Activated T-helper 2 cell treated with anti-CD3 and anti-CD28 coated beads, Interferon-gamma antibody, Interleukin-2, Interleukin-4, amounts not matched to agents 10 μg/mL and 5 μg/mL and 100 μg/mL, durations not matched to agents 14 hours and 24 hours and 36 hours (primary cell): ENCODE results near the gene ACACA. TPM values are rescaled to one million over a fixed set of nuclear protein-coding genes. Genes with fewer than 3 reads are reported as not detected.
A peak's percentile ranks its signal among the peaks of the same experiment; 100 is the strongest.

ENCODE experiments used
- DNase-seq: peaks from one replicate; pipeline ENCODE4 v3.0.0; 2021; ENCODE audit warnings: low spot score
- H3K27ac Mint-ChIP-seq: one replicate; pipeline ENCODE4 v1.8.0; 2021; ENCODE audit warnings: mixed read lengths
- H3K27me3 Mint-ChIP-seq: one replicate; pipeline ENCODE4 v1.8.0; 2021; ENCODE audit warnings: low read depth, mixed read lengths
- H3K36me3 Mint-ChIP-seq: one replicate; pipeline ENCODE4 v1.8.0; 2021; ENCODE audit warnings: low read depth, mixed read lengths
- H3K4me1 Mint-ChIP-seq: one replicate; pipeline ENCODE4 v1.8.0; 2021; ENCODE audit warnings: low read depth, mixed read lengths
- H3K4me3 Mint-ChIP-seq: one replicate; pipeline ENCODE4 v1.8.0; 2021; ENCODE audit warnings: low read depth, mild to moderate bottlenecking, moderate library complexity, mixed read lengths
- H3K9me3 Mint-ChIP-seq: one replicate; pipeline ENCODE4 v1.8.0; 2021; ENCODE audit warnings: mixed read lengths
- intact Hi-C: fragments of 100-400 bp; cut with micrococcal nuclease; formaldehyde crosslinking; loops from one replicate; pipeline ENCODE4 v1.15.1; 2023
- total RNA-seq: library from RNA; stranded (reverse); gene quantifications from 2 replicates; pipeline ENCODE4 v1.2.3, GENCODE V29; 2022

The ACACA gene
- total RNA-seq, 1 donor from 2014 or later = 109 TPM

DNA sequence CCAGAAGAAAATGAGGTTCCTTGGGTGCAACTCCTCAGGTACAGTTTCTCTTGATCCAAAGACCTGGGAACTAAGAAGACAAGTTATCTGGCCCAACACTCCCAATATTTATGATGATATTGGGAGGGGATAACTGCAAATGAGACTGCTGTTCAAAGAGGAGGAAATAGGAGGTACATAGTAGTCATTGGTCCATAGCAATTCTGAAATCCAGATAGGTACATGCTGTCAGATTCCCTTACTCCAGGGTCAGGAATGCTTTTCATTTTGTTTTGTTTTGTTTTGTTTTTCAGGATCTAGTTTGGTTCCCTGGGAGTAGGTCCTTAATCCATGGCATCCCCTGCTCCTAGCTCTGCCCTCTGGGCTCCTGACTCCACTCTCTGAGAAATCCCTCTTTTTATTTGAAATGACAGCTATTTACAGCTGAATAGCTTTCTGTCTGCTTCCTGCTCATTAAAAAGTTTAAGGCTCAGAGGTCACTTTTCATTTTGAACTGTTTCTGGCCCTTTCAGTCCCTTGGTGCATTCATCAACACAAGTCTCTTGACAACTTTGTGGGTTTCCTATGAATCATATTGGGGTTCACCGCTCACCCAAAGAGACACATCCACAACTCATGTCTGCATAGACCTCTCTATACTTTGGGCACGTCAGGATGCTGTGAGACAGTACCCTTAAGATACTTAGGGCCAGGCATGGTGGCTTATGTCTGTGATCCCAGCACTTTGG, 141.0 kb downstream of the ACACA start:
- Mint-ChIP-seq H3K27ac (peak overlapping the region; percentile 15), H3K27me3 (no peaks in the 10 kb centered on the region), H3K4me3 (no peak overlapping the region), H3K4me1 (peaks cover 14% of the 10 kb centered on the region), H3K36me3 (peaks cover 88% of the 10 kb centered on the region), H3K9me3 (peaks cover 22% of the 10 kb centered on the region)
- DNase-seq = no peak
- intact Hi-C loops = no loop called here

DNA sequence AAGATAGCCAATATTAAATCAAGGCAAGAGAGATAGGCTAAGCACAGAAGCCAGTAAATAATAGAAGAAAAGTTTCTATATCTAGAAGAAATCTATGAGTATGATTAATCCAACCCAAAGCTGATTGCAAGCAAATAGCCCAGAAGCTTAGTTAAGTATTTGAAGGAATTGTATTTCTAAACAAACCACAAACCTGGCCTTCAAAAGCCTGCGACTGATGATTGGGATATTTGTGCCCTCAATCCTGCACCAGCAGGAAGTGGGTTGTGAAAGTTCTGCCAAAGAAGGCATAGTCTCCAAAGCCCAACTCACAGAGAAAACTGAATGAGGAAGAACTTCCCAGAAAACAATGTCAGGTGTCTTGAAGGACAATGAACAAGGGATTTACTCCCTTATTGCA, 145.3 kb downstream of the ACACA start:
- no peak for DNase-seq
- intact Hi-C loops = no loop called here
- H3K27ac Mint-ChIP-seq = no peak overlapping the region
- H3K36me3 Mint-ChIP-seq = peaks cover 66% of the 10 kb centered on the region
- peaks cover 9% of the 10 kb centered on the region for H3K9me3 Mint-ChIP-seq
- H3K4me1 Mint-ChIP-seq = peaks cover 16% of the 10 kb centered on the region
- H3K4me3 Mint-ChIP-seq = no peak overlapping the region
- no peaks in the 10 kb centered on the region for H3K27me3 Mint-ChIP-seq

DNA sequence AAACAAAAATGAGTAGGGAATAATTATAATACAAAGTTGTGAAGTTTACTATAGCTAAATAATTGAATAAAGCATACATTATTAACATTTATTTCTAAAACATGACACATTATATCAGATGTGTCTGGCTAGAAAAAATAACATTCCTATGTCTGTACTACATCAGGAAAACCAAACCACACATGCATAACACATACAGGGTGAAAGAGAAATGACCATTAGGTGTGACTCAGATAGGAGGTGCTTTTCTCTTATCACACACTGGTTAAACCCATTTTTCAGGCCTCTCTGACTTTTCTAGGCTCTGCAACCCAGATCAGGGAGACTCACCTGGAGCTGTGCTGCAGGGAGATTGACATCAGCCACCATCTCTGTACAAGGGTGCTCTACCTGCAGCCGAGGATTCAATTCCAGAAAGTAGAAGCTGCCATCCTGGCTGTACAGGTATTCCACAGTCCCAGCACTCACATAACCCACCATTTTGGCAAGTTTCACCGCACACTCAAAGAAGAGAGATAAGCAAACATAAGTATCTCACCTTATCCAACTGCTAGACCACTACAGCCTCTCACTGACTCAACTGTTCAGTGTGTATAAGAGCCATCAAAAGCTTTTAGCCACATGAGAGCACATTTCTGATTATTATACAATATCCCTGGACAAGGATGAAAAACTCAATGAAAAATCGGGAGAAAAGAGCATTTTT, 147.5 kb downstream of the ACACA start:
- Mint-ChIP-seq H3K4me3 (no peak overlapping the region), H3K4me1 (peaks cover 4% of the 10 kb centered on the region), H3K27ac (no peak overlapping the region), H3K36me3 (peaks cover 53% of the 10 kb centered on the region), H3K9me3 (no peaks in the 10 kb centered on the region), H3K27me3 (no peaks in the 10 kb centered on the region)
- intact Hi-C loops = no loop called here
- no peak for DNase-seq

- no peaks in the 10 kb centered on the region for H3K9me3 Mint-ChIP-seq
- H3K4me3 Mint-ChIP-seq = no peak overlapping the region
- no peaks in the 10 kb centered on the region for H3K27me3 Mint-ChIP-seq
- no peak for DNase-seq
- H3K27ac Mint-ChIP-seq = no peak overlapping the region
- intact Hi-C loops = no loop called here
- H3K36me3 Mint-ChIP-seq = peaks cover 43% of the 10 kb centered on the region
- H3K4me1 Mint-ChIP-seq = peaks cover 2% of the 10 kb centered on the region
These were observed 150.0 kb downstream of the ACACA start for GRCh38 chr17:37256627-37257026.

DNA sequence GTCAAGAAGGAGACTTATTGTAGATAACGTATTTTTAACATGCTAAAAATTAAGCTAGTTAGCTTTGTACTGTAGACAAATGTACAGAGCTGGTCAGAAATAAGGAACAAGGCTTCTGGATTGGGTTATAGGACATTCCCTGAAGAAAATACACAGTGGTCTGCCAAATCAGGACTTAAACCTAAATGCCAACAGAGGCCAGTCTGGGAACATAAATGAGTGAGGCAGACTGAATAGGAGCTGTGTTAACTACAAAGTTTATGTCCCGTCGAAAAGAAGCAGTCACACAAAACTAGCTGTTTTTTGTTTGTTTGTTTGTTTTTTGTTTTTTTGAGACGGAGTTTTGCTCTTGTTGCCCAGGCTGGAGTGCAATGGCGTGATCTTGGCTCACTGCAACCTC, 151.2 kb downstream of the ACACA start:
- H3K27me3 Mint-ChIP-seq = no peaks in the 10 kb centered on the region
- no peak overlapping the region for H3K4me3 Mint-ChIP-seq
- H3K9me3 Mint-ChIP-seq = no peaks in the 10 kb centered on the region
- peaks cover under 1% of the 10 kb centered on the region for H3K4me1 Mint-ChIP-seq
- DNase-seq = no peak
- intact Hi-C loops = no loop called here
- H3K36me3 Mint-ChIP-seq = peaks cover 48% of the 10 kb centered on the region
- H3K27ac Mint-ChIP-seq = no peak overlapping the region

- Mint-ChIP-seq H3K36me3 (peaks cover 71% of the 10 kb centered on the region), H3K27ac (no peak overlapping the region), H3K27me3 (no peaks in the 10 kb centered on the region), H3K4me1 (peaks cover 3% of the 10 kb centered on the region), H3K9me3 (no peaks in the 10 kb centered on the region), H3K4me3 (no peak overlapping the region)
- DNase-seq = no peak
- intact Hi-C loops = no loop called here
These were observed 158.8 kb downstream of the ACACA start for GRCh38 chr17:37247825-37248224.

- no peaks in the 10 kb centered on the region for H3K9me3 Mint-ChIP-seq
- intact Hi-C loops = no loop called here
- DNase-seq = no peak
- H3K4me1 Mint-ChIP-seq = peaks cover 3% of the 10 kb centered on the region
- no peak overlapping the region for H3K4me3 Mint-ChIP-seq
- H3K27me3 Mint-ChIP-seq = no peaks in the 10 kb centered on the region
- no peak overlapping the region for H3K27ac Mint-ChIP-seq
- H3K36me3 Mint-ChIP-seq = peaks cover 65% of the 10 kb centered on the region
These were observed 160.6 kb downstream of the ACACA start for GRCh38 chr17:37246085-37246484.

DNA sequence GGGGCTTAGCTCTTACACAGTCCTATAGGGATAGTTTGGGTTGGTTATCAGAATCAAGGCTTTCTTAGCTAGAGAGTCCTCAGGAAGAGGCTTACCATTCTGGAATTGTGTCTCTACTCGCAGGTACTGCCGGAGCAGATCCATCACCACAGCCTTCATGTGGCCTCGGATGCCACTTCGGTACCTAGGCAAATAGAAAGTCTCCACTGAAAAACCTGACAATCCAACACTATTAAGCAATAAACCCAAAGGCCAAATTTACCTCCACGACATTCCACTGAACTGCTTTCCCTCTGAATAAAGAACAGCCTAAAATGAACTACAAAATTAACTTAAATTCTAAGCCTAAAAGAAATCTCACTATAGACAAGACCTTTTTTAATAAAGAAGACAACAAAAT, 166.3 kb downstream of the ACACA start:
- no peaks in the 10 kb centered on the region for H3K9me3 Mint-ChIP-seq
- no peak overlapping the region for H3K27ac Mint-ChIP-seq
- peaks cover 7% of the 10 kb centered on the region for H3K4me1 Mint-ChIP-seq
- H3K4me3 Mint-ChIP-seq = no peak overlapping the region
- DNase-seq = no peak
- H3K36me3 Mint-ChIP-seq = peaks cover 65% of the 10 kb centered on the region
- no peaks in the 10 kb centered on the region for H3K27me3 Mint-ChIP-seq
- intact Hi-C loops = no loop called here

GRCh38 chr17:37239690-37240334, 166.8 kb downstream of the ACACA start:
- Mint-ChIP-seq H3K4me3 (no peak overlapping the region), H3K4me1 (peaks cover 7% of the 10 kb centered on the region), H3K9me3 (no peaks in the 10 kb centered on the region), H3K36me3 (peaks cover 64% of the 10 kb centered on the region), H3K27ac (peak overlapping the region; percentile 2), H3K27me3 (no peaks in the 10 kb centered on the region)
- no peak for DNase-seq
- intact Hi-C loops = no loop called here

DNA sequence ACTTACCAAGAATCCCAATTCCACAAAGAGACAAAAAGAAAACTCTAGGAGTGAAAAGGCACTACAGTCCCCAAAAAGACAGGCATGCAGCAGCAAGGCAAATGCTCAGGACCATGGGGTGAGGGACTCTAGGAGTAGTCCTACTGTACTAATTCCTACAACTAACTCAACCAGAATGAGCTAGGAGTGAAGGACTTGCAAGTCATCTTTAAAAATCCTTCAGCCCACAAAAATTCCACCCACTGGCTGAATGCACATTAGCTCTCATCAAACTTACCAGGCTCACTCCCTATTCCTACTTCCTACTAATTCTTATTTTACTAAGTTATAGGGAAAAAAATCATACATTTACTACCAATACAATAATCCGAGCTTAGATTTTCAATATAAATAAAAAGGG, 172.5 kb downstream of the ACACA start:
- no peaks in the 10 kb centered on the region for H3K27me3 Mint-ChIP-seq
- H3K4me3 Mint-ChIP-seq = no peak overlapping the region
- H3K4me1 Mint-ChIP-seq = no peaks in the 10 kb centered on the region
- intact Hi-C loops = no loop called here
- H3K27ac Mint-ChIP-seq = no peak overlapping the region
- H3K36me3 Mint-ChIP-seq = peaks cover 60% of the 10 kb centered on the region
- DNase-seq = no peak
- H3K9me3 Mint-ChIP-seq = no peaks in the 10 kb centered on the region

GRCh38 chr17:37233036-37233435, 173.6 kb downstream of the ACACA start:
- Mint-ChIP-seq H3K9me3 (no peaks in the 10 kb centered on the region), H3K36me3 (peaks cover 60% of the 10 kb centered on the region), H3K4me1 (no peaks in the 10 kb centered on the region), H3K27me3 (no peaks in the 10 kb centered on the region), H3K27ac (no peak overlapping the region), H3K4me3 (no peak overlapping the region)
- intact Hi-C loops = no loop called here
- DNase-seq = no peak

DNA sequence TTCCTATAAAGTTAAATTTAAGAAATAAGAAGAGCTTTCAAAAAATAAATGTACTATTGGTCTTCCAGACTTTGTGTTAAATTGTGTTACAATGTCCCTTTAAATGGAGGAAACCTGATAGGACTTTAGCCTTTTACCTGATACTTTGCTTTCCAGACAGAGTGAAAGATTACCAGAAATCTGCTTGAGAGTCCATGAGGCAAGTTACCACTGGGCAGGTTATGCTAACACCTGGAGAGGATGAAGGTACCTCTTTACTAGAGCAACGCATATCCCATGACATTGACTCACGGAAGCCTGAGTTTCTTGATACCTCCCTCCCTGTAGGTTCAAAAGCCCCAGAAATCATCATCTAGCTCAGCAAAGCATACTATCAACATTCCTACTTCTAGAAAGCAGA, 174.7 kb downstream of the ACACA start:
- H3K4me1 Mint-ChIP-seq = no peaks in the 10 kb centered on the region
- intact Hi-C loops = no loop called here
- no peak overlapping the region for H3K4me3 Mint-ChIP-seq
- no peak overlapping the region for H3K27ac Mint-ChIP-seq
- no peaks in the 10 kb centered on the region for H3K27me3 Mint-ChIP-seq
- H3K9me3 Mint-ChIP-seq = no peaks in the 10 kb centered on the region
- no peak for DNase-seq
- peaks cover 56% of the 10 kb centered on the region for H3K36me3 Mint-ChIP-seq

- H3K4me3 Mint-ChIP-seq = no peak overlapping the region
- H3K4me1 Mint-ChIP-seq = no peaks in the 10 kb centered on the region
- H3K36me3 Mint-ChIP-seq = peaks cover 50% of the 10 kb centered on the region
- H3K27ac Mint-ChIP-seq = no peak overlapping the region
- H3K9me3 Mint-ChIP-seq = no peaks in the 10 kb centered on the region
- intact Hi-C loops = no loop called here
- no peaks in the 10 kb centered on the region for H3K27me3 Mint-ChIP-seq
- no peak for DNase-seq
These were observed 176.0 kb downstream of the ACACA start for GRCh38 chr17:37230633-37231032.
